H1 (cell line): Measurements from ENCODE around the gene RND3. TPM values are rescaled to one million over a fixed set of nuclear protein-coding genes. Genes with fewer than 3 reads are reported as not detected.
A peak's percentile ranks its signal among the peaks of the same experiment; 100 is the strongest.

ENCODE experiments used
- CTCF ChIA-PET: fragments of 300-600 bp; sonication (Branson Sonifier 250); formaldehyde crosslinking; loops from one replicate; lab custom pipeline; 2021; ENCODE audit not compliant: partially characterized antibody; lab: Charles Lee
- POLR2A ChIA-PET: fragments of 300-600 bp; sonication (Branson Sonifier 250); formaldehyde crosslinking; loops from one replicate; lab custom pipeline; 2021; ENCODE audit warnings: inconsistent platforms; ENCODE audit not compliant: partially characterized antibody; lab: Charles Lee
- DNase-seq, 2 experiments: peaks; one replicate each; pipeline versions ENCODE4 v3.0.0 to v3.0.0-alpha.2; 2010 to 2022; ENCODE audit warnings: low spot score in 2 of 2, low read depth in 1 of 2, mixed read lengths in 1 of 2
- FAIRE-seq: peaks from 2 replicates; lab custom pipeline; 2011; peaks lifted over from hg19 to GRCh38; lab: Jason Lieb, UNC
- H2AFZ ChIP-seq: 2 replicates; pipeline ENCODE4 v1.8.1; 2012; ENCODE audit warnings: low read length, inconsistent platforms
- H2AK5ac ChIP-seq: 2 replicates; pipeline ENCODE4 v1.6.1; 2013; ENCODE audit warnings: low read depth, low read length
- H2BK120ac ChIP-seq: replicated peaks from 2 replicates; pipeline ENCODE3; 2013; ENCODE audit warnings: low read depth, low read length, inconsistent platforms
- H2BK12ac ChIP-seq: 2 replicates; pipeline ENCODE4 v1.6.1; 2013; ENCODE audit warnings: low read depth, low read length
- H2BK15ac ChIP-seq: 2 replicates; pipeline ENCODE4 v1.6.1; 2013; ENCODE audit warnings: low read length
- H2BK20ac ChIP-seq: 2 replicates; pipeline ENCODE4 v1.6.1; 2013; ENCODE audit warnings: low read length
- H2BK5ac ChIP-seq: 2 replicates; pipeline ENCODE4 v1.6.1; 2013; ENCODE audit warnings: low read depth, low read length
- H3K14ac ChIP-seq: 2 replicates; pipeline ENCODE4 v1.6.1; 2013; ENCODE audit warnings: inconsistent platforms; ENCODE audit not compliant: insufficient read length
- H3K18ac ChIP-seq: 2 replicates; pipeline ENCODE4 v1.6.1; 2013; ENCODE audit warnings: low read length; ENCODE audit errors: extremely low read depth
- H3K23ac ChIP-seq: 2 replicates; pipeline ENCODE4 v1.6.1; 2013; ENCODE audit warnings: inconsistent platforms; ENCODE audit not compliant: insufficient read length
- H3K23me2 ChIP-seq: 2 replicates; pipeline ENCODE4 v1.6.1; 2013; ENCODE audit warnings: low read depth, low read length
- H3K27ac ChIP-seq: 2 replicates; pipeline ENCODE4 v1.6.1; 2011; ENCODE audit warnings: low read depth, low read length, inconsistent platforms
- H3K27me3 ChIP-seq, 4 experiments: replicated peaks in 1 of 4; 1 replicate in 1 of 4; 2 replicates in 3 of 4; pipeline versions ENCODE4 v1.6.1 to v1.8.1; 2011 to 2013; ENCODE audit warnings: low read length in 3 of 4, mild to moderate bottlenecking in 3 of 4, inconsistent platforms in 2 of 4, mixed read lengths in 2 of 4, moderate library complexity in 1 of 4; ENCODE audit not compliant: control insufficient read depth in 3 of 4, insufficient read depth in 3 of 4; ENCODE audit errors: extremely low read depth in 1 of 4
- H3K36me3 ChIP-seq, 4 experiments: 2 replicates each; pipeline versions ENCODE4 v1.6.1 to v1.8.1; 2011 to 2013; ENCODE audit warnings: mild to moderate bottlenecking in 4 of 4, low read length in 3 of 4, moderate library complexity in 2 of 4, control low read depth in 1 of 4, inconsistent platforms in 1 of 4; ENCODE audit not compliant: insufficient read depth in 4 of 4, control insufficient read depth in 2 of 4
- H3K4ac ChIP-seq: replicated peaks from 2 replicates; pipeline ENCODE3; 2013; ENCODE audit warnings: low read length, low read depth, mixed read lengths, inconsistent platforms; ENCODE audit not compliant: insufficient read length
- H3K4me1 ChIP-seq, 4 experiments: replicated peaks in 1 of 4; 1 replicate in 1 of 4; 2 replicates in 3 of 4; pipeline versions ENCODE4 v1.6.1 to v1.8.1; 2011 to 2013; ENCODE audit warnings: low read length in 3 of 4, inconsistent platforms in 2 of 4, mixed read lengths in 1 of 4; ENCODE audit not compliant: insufficient read depth in 4 of 4, control insufficient read depth in 3 of 4
- H3K4me2 ChIP-seq, 2 experiments: 2 replicates each; pipeline versions ENCODE4 v1.6.1 to v1.8.1; 2011 to 2013; ENCODE audit warnings: low read depth in 2 of 2, low read length in 2 of 2, control low read depth in 1 of 2, inconsistent platforms in 1 of 2, mild to moderate bottlenecking in 1 of 2; ENCODE audit not compliant: insufficient read depth in 1 of 2
- H3K4me3 ChIP-seq, 4 experiments: fragments of 200-600, 300-600 bp in 1 of 4; sonication (generic), shearing (Covaris generic), sonication (Bioruptor Twin) in 1 of 4; 2 replicates each; pipeline versions ENCODE4 v1.5.1 to v1.8.1; 2011 to 2016; ENCODE audit warnings: low read length in 4 of 4, low read depth in 3 of 4, control low read depth in 2 of 4, inconsistent platforms in 2 of 4, mild to moderate bottlenecking in 2 of 4, mixed read lengths in 1 of 4, moderate library complexity in 1 of 4; ENCODE audit not compliant: insufficient read depth in 2 of 4; ENCODE audit errors: extremely low read depth in 1 of 4
- H3K56ac ChIP-seq: replicated peaks from 2 replicates; pipeline ENCODE3; 2013; ENCODE audit warnings: low read depth, mild to moderate bottlenecking, mixed read lengths, low read length, inconsistent platforms; ENCODE audit not compliant: insufficient read length
- H3K79me1 ChIP-seq: 2 replicates; pipeline ENCODE4 v1.6.1; 2013; ENCODE audit warnings: low read depth, low read length, control low read depth
- H3K79me2 ChIP-seq, 2 experiments: 2 replicates each; pipeline versions ENCODE4 v1.6.1 to v1.8.1; 2012 to 2013; ENCODE audit warnings: low read length in 2 of 2, mild to moderate bottlenecking in 2 of 2, inconsistent platforms in 1 of 2; ENCODE audit not compliant: insufficient read depth in 2 of 2, control insufficient read depth in 1 of 2
- H3K9ac ChIP-seq, 4 experiments: replicated peaks in 1 of 4; 1 replicate in 1 of 4; 2 replicates in 3 of 4; pipeline versions ENCODE4 v1.6.1 to v1.8.1; 2011 to 2013; ENCODE audit warnings: low read depth in 3 of 4, low read length in 3 of 4, control low read depth in 2 of 4, mild to moderate bottlenecking in 2 of 4, moderate library complexity in 2 of 4, inconsistent platforms in 1 of 4; ENCODE audit errors: extremely low read depth in 1 of 4
- H3K9me3 ChIP-seq, 2 experiments: 2 replicates each; pipeline versions ENCODE4 v1.6.1 to v1.8.1; 2012 to 2013; ENCODE audit warnings: mild to moderate bottlenecking in 2 of 2, moderate library complexity in 2 of 2, control low read depth in 1 of 2, inconsistent platforms in 1 of 2, low read depth in 1 of 2, low read length in 1 of 2, mixed read lengths in 1 of 2; ENCODE audit not compliant: insufficient read depth in 2 of 2
- H4K20me1 ChIP-seq, 2 experiments: replicated peaks in 1 of 2; 2 replicates each; pipeline versions ENCODE3 to v1.8.1; 2011 to 2013; ENCODE audit warnings: inconsistent platforms in 2 of 2, low read length in 2 of 2, mild to moderate bottlenecking in 1 of 2; ENCODE audit not compliant: insufficient read depth in 2 of 2, control insufficient read depth in 1 of 2
- H4K5ac ChIP-seq: 2 replicates; pipeline ENCODE4 v1.6.1; 2013; ENCODE audit warnings: low read length, low read depth, mixed read lengths, inconsistent platforms; ENCODE audit not compliant: insufficient read length
- H4K8ac ChIP-seq: 2 replicates; pipeline ENCODE4 v1.8.0; 2013; ENCODE audit warnings: mild to moderate bottlenecking, moderate library complexity, low read length, inconsistent platforms; ENCODE audit not compliant: insufficient read depth; ENCODE audit errors: extremely low read depth
- H4K91ac ChIP-seq: replicated peaks from 2 replicates; pipeline ENCODE3; 2013; ENCODE audit warnings: low read length, mixed read lengths, inconsistent platforms; ENCODE audit not compliant: insufficient read length
- EGR1 ChIP-seq: IDR thresholded peaks from 2 replicates; pipeline ENCODE4 v1.6.1; 2011; ENCODE audit warnings: low read depth, low read length, borderline replicate concordance
- SAP30 ChIP-seq: fragments of 300-600 bp; sonication (generic); IDR thresholded peaks from 2 replicates; pipeline ENCODE4 v1.7.1; 2012; ENCODE audit warnings: low read length, moderate library complexity, mild to moderate bottlenecking, inconsistent platforms; ENCODE audit not compliant: insufficient read depth, insufficient replicate concordance
- SP4 ChIP-seq: IDR thresholded peaks from 2 replicates; pipeline ENCODE4 v1.6.1; 2012; ENCODE audit warnings: low read length, inconsistent platforms
- polyA plus RNA-seq, 7 experiments: library from polyadenylated mRNA; depleted of rRNA in 3 of 7; stranded (reverse) in 5 of 7; unstranded in 2 of 7; fragments of >200 nt in 5 of 7; fragments of 200-250 nt in 2 of 7; gene quantifications; 1 replicate in 5 of 7; 2 replicates in 1 of 7; 4 replicates in 1 of 7; pipeline versions ENCODE4 v1.2.1 to v1.2.3, GENCODE V29; 2011 to 2013; ENCODE audit warnings: missing spikeins in 2 of 7, mixed read lengths in 2 of 7
- total RNA-seq: library from RNA; stranded (reverse); fragmentation: NEBNext Ultra II Directional; extraction: Animal tissue kit (Norgen Biotek cat#: 25700); gene quantifications from 2 replicates; pipeline ENCODE4 v1.2.1, GENCODE V29; 2021

RND3 gene
- total and polyA plus RNA-seq, 2 of the 8 experiments (the other 6 are each of a cell fraction or from before 2014, with no cell fraction given), result 12.2 to 25.6 TPM

GRCh38 chr2:150421126-150421651 is 66.3 kb downstream of the RND3 start:
- Histone ChIP-seq H4K91ac (no peak overlapping the region), H2BK120ac (no peak overlapping the region), H3K4me3 (no peak overlapping the region), H2AK5ac (no peak overlapping the region), H3K4me1 (peaks cover 0 to 3% (median 1%) of the 10 kb centered on the region in 4 experiments; a peak in 4 of 7 replicates), H4K20me1 (no peaks in the 10 kb centered on the region), H3K79me1 (no peaks in the 10 kb centered on the region), H3K18ac (no peak overlapping the region), H3K23ac (no peak overlapping the region), H3K4ac (no peak overlapping the region), H3K27me3 (no peaks in the 10 kb centered on the region), H3K9me3 (0 out of 4 replicates have a peak, but pooled peaks cover 0 to 6% of the 10 kb centered on the region in 2 experiments), H3K9ac (no peak overlapping the region), H3K27ac (no peak overlapping the region), H3K4me2 (no peak overlapping the region), H4K8ac (no peak overlapping the region), H2BK15ac (no peak overlapping the region), H2BK20ac (no peak overlapping the region), H2BK5ac (no peak overlapping the region), H2AFZ (0 out of 2 replicates have a peak overlapping the region, but pooled peaks have one; percentile 28), H3K79me2 (no peaks in the 10 kb centered on the region), H3K56ac (no peak overlapping the region), H2BK12ac (no peak overlapping the region), H3K36me3 (no peaks in the 10 kb centered on the region), H3K14ac (no peak overlapping the region), H3K23me2 (no peaks in the 10 kb centered on the region), H4K5ac (no peak overlapping the region)
- ChIA-PET POLR2A (no interaction called here), CTCF (interaction anchor here (0.7 to 1.1 kb wide), 4 partner anchors 9 to 818 kb away, joined by 3 read pairs; no protein-coding TSS in a partner anchor)
- FAIRE-seq (no peak), DNase-seq (no peak)
- no peak for TF ChIP-seq SAP30
- TF ChIP-seq SP4, result no peak
- no peak for TF ChIP-seq EGR1
